ENCODE measurements around the gene TRAPPC2.

DNA sequence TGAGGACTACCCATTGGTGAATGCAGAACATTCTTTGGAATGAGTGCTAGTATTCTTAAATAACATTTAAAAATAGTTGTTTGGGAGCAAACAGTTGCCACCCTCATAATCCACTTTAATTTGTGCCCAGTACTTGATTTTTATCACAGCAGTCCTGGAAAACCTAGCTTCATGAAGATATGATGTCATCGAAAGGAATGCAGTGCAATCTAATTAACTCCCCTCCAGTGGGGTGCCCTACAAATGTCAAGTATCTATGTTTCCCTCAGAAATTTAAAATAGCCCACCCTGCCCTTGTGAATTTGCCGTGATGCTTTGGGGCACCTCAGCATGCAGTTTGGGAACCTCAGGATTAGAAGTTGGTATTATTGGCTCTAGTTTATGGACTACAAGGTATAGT lies 40.1 kb downstream of the TRAPPC2 start:
- TF ChIP-seq, protein P1, sequence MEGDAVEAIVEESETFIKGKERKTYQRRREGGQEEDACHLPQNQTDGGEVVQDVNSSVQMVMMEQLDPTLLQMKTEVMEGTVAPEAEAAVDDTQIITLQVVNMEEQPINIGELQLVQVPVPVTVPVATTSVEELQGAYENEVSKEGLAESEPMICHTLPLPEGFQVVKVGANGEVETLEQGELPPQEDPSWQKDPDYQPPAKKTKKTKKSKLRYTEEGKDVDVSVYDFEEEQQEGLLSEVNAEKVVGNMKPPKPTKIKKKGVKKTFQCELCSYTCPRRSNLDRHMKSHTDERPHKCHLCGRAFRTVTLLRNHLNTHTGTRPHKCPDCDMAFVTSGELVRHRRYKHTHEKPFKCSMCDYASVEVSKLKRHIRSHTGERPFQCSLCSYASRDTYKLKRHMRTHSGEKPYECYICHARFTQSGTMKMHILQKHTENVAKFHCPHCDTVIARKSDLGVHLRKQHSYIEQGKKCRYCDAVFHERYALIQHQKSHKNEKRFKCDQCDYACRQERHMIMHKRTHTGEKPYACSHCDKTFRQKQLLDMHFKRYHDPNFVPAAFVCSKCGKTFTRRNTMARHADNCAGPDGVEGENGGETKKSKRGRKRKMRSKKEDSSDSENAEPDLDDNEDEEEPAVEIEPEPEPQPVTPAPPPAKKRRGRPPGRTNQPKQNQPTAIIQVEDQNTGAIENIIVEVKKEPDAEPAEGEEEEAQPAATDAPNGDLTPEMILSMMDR (IDR thresholded peaks at IDR 0.05; ENCODE audit: low read depth, low read length, missing input control): no peak
- TF ChIP-seq, protein P2, sequence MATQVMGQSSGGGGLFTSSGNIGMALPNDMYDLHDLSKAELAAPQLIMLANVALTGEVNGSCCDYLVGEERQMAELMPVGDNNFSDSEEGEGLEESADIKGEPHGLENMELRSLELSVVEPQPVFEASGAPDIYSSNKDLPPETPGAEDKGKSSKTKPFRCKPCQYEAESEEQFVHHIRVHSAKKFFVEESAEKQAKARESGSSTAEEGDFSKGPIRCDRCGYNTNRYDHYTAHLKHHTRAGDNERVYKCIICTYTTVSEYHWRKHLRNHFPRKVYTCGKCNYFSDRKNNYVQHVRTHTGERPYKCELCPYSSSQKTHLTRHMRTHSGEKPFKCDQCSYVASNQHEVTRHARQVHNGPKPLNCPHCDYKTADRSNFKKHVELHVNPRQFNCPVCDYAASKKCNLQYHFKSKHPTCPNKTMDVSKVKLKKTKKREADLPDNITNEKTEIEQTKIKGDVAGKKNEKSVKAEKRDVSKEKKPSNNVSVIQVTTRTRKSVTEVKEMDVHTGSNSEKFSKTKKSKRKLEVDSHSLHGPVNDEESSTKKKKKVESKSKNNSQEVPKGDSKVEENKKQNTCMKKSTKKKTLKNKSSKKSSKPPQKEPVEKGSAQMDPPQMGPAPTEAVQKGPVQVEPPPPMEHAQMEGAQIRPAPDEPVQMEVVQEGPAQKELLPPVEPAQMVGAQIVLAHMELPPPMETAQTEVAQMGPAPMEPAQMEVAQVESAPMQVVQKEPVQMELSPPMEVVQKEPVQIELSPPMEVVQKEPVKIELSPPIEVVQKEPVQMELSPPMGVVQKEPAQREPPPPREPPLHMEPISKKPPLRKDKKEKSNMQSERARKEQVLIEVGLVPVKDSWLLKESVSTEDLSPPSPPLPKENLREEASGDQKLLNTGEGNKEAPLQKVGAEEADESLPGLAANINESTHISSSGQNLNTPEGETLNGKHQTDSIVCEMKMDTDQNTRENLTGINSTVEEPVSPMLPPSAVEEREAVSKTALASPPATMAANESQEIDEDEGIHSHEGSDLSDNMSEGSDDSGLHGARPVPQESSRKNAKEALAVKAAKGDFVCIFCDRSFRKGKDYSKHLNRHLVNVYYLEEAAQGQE (IDR thresholded peaks at IDR 0.05): no peak
- TF ChIP-seq EGR1 (IDR thresholded peaks at IDR 0.05; ENCODE audit: low read depth in 2 of 2) (no peak), GABPA (IDR thresholded peaks at IDR 0.05 in 1 of 2, conservative IDR thresholded peaks at IDR 0.05 in 1 of 2) (no peak), YY1 (IDR thresholded peaks at IDR 0.05) (no peak)
